HG02870 (cell line): ENCODE data around the gene NHS.
"Not testable (repeated sequence)": the region's sequence is repeated elsewhere in the genome, so short reads cannot be mapped to it uniquely, and the experiment has no call there.

Source experiments
- ATAC-seq: cut with Tn5 transposase; IDR thresholded peaks from one replicate; pipeline ENCODE4 v1.9.1; 2021; ENCODE audit warnings: mild to moderate bottlenecking, moderate library complexity; ENCODE audit not compliant: unreplicated experiment

NHS gene

DNA sequence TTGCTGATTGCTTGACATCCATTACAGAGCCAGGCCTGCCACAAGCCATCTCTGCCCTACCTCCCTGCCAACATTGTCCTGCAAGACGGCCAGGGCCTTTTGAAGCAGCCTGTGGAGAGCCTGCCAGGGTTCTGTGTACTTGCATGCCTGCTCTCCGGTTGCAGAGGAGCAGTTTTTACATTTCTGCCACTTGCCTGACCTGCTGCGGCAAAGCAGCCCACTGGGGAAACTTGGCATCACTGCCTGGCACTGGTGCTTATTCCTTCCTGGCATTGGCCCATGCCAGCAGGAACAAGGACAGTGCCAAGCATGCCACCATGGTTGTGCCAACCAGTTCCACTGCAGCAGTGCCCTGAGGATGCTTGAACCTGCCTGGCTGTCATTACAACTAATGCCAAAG lies 167.1 kb downstream of the NHS start:
- ATAC-seq = no peak

- no peak for ATAC-seq
Measured at GRCh38 chrX:17544821-17545220, 169.8 kb downstream of the NHS start.

DNA sequence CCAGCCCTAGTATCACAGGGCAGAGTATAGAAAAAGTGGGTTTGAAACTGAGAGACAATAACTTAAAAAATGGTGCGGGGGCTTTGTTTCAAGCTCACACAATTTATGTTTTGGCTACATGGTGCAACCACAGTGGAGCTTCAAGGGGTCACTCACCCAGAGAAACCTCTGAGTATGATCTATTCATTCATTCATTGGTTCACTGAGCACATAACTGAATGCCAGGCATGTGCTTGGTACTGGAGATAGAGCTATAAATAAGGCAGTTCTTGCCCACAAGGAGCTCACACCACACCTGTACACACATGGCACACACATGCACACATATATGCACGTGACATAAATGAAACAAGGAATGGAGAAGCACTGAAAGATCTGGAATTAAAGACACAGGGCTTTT lies 171.4 kb downstream of the NHS start:
- ATAC-seq = no peak

GRCh38 chrX:17547658-17548057 lies 172.7 kb downstream of the NHS start:
- peak; percentile 69 for ATAC-seq

DNA sequence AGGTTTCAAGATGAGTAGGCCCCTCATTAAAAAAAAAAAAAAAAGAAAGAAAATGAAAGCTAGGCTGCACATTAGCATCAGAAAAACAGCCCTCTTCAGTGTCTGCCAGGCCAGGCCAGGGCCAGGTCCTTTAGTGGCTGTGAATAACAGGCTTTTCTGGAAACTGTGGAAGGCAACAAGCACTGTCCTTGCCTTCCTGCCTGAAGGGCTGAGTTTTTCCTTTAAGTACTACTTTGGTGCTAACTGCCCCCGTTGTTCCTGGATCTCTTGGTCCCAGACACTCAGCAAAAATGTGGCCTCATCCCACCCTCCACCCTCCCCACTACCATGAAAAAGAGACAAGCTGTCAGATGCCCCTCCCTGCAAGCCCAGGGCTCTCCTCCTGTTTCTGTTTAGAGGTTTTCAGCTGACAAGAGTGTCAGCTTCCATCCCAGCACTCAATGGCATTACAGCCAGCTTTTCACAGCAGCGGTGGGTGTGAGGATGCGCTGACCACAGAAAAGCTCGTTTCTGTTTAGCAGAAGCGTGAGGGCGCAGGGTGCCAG lies 174.2 kb downstream of the NHS start:
- ATAC-seq = no peak

DNA sequence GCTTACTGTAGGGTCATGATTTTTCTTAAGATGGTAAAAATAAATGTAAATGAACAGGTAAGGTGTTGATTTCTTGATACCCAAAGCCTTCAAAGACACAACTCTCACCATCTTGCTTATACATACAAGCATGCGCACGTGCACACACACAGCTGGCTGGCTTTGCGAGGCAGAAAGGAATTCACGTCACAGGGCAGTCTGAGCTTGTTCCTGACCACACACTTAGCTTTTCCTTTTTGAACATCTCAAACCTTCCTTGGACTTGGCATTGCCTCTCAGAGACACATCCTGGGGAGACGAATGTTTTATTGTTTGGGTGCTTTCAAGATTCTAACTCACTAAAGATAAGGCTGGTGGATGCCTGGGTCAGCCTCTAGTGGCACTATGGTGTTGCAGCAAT lies 175.0 kb downstream of the NHS start:
- no peak for ATAC-seq

DNA sequence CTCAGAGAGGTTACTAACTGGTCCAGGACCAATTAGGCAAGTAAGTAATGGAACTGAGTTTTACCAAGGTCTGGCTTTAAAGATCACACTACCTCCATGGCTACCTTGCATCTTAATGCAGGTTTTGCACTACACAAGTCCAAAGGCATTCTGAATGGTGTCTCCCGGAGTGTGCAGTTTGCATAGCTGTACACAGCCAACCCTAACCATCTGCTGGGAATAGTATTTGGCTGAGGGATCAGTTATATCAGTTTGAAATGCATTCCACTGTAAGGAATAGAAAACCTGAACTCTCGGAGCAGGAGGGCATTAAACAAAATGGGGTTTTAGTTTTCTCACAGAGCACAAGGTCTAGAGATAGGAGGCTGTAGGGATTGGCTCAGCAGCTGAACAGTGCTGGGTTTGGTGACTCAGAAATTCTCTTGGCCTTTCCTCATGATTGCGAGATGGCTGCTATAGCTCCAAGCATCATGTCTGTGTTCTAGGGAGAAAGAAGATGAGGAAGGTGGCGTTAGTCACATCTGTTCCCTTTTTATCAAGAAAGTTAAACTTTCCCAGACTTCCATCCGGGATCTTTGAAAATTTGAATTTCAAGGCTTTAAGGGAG lies 177.1 kb downstream of the NHS start:
- no peak for ATAC-seq

DNA sequence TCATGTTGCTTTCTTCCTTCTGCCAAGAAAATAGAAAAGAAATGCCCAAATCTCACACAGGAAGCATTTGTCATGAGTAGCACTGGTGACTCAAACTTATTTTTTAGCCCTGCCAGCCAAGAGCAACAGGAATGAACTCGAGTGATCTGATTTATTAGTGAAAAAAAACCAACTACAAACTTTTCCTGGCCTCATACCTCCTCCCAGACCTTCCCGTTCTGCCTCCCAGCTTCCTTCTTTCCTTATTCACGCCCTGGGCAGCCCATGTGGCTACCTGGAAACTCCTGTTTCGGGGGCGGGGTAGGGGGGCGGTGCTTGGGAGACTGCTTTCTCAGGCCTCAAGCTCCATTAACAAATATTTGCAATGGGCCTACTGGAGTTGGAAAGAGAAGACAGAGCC lies 178.5 kb downstream of the NHS start:
- ATAC-seq = no peak

GRCh38 chrX:17553961-17554482 lies 179.0 kb downstream of the NHS start:
- no peak for ATAC-seq

- ATAC-seq = no peak
Measured at GRCh38 chrX:17554914-17555313, 179.9 kb downstream of the NHS start.

GRCh38 chrX:17555846-17556245 lies 180.8 kb downstream of the NHS start:
- no peak for ATAC-seq

GRCh38 chrX:17559728-17560379 lies 184.9 kb downstream of the NHS start:
- ATAC-seq = no peak

DNA sequence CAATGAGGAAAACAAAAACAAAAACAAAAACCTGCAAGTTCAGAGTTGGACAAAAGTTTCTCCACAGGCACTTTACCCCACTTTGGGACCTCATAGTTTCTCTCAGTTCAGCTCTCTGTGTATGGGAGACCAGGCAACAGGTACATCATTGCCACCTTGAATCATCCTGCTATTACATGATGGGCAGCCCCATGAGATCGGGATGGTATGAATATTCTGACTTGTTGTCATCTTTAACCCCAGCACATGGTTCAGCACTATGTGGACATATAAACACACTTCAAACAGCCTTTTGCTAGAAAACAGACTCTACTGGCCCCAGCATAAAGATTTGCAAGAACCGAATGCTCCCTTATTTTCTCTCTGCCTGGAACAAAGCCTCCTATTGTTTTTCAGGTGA lies 185.4 kb downstream of the NHS start:
- no peak for ATAC-seq

- no peak for ATAC-seq
Measured at GRCh38 chrX:17563076-17563475, 188.1 kb downstream of the NHS start.

DNA sequence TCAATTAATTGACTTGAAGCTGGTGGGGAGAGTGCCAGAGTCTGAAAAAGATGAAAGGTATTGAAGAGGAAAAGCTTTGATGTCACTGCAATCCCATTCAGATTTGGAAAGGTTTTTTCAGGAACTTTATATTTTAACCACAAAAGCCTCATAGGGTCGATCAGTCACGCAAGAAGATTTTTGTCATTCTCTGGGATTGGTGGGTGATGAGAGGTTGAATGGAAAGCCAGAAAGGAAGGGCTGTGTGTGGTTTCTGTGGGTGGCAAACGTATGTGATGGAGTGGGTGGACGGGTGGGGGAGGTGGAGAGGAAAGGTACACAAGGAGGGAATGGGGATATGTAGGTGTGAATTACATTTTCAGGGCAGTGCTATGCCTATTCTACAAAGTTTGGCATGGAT lies 188.5 kb downstream of the NHS start:
- ATAC-seq = no peak

DNA sequence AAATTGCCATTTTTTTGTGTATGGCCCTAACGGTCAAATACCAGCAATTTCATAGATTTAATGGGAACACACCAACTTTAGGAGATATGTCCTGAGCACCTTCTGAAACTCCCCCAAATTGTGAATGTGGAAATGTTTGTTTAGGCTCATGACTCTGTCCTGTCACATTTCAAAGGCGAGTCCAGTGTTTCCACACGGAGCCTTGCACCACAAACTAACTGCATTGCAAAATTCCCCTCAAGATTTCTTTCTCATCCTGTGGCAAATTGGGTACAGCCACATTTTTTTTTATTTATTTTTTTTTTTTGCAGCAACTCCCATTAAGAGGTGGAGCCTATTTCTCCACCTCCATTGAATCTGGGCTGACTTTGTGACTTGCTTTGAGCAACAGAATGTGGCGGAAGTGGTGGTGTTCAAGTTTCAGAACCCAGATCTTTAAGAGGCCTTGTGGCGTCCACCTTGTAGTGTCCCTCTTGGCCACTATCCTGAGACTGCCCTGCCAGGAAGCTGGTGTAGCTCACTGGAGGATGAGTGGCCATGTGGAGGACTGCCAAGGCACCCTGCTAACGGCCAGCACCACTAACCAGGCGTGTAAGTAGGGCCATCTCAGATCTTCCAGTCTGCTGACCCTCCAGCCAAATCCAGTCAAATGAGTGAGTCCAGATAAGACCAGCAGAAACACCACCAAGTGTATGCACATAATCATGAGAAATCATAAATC lies 189.8 kb downstream of the NHS start:
- no peak for ATAC-seq

DNA sequence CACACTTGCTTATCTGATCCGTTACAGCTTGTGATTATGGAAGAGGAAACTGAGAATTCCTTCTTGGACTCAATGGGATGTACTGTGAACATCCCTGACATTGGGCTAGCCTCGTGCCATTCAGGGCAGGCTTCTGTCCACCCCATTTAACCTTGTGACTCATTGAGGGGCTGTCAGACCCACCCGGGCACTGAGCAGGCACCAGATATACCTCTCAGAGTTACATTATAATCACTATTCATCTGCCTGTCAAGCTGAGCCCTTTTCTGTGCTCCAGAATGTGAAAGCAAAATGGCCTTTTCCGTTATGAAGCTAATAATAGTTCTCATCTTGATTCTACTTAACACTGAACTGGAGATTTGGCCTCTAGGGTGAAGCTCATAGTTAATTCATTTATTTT lies 191.7 kb downstream of the NHS start:
- no peak for ATAC-seq

- ATAC-seq = no peak
Measured at GRCh38 chrX:17567187-17567586, 192.2 kb downstream of the NHS start.

DNA sequence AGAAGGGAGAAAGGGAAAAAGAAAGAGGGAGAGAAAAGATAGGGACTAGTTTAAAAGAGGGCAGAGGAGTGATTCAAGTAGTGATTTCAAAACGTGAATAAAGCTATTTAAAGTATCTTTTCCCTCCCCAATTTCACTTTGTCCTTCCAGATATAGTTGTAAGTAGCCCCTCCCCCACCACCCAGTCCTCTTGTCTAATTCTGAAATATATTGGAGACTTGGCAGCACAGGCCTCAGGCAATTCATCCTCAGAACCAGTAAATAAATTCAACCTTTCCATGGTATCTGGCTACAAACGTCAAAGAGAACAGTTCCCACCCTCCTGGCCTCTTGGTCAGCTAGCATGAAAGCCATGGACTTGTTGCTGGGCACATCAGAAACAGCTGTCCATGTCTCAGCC lies 192.8 kb downstream of the NHS start:
- ATAC-seq = no peak

DNA sequence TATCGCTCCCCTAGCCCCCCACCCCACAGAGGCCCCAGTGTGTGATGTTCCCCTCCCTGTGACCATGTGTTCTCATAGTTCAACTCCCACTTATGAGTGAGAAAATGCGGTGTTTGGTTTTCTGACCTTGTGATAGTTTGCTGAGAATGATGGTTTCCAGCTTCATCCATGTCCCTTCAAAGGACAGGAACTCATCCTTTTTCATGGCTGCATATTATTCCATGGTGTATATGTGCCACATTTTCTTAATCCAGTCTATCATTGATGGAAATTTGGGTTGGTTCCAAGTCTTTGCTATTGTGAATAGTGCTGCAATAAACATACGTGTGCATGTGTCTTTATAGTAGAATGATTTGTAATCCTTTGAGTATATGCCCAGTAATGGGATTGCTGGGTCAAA lies 193.8 kb downstream of the NHS start:
- not testable (repeated sequence) for ATAC-seq

DNA sequence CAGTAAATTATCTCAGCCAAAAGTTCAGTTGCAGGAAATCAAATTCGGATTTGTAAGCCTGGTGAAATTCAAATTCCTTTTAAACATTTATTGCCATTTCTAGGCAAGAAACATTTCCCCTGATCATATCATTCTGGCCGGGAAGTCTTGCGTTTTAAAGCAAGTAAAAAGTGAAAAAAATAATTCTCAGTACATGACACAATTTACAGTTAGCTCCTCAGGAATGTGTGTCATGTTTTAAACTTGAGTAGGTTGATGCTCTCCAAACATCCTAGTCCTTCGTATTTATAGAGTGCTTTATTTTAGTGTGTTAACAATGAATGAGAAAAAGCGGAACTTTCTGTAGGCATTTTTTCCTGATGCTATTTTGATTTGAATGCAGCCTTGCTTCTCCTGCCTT lies 204.0 kb downstream of the NHS start:
- ATAC-seq = no peak
